GM19455 (cell line): ENCODE measurements around the gene TRIP13.
A peak's percentile ranks its signal among the peaks of the same experiment; 100 is the strongest.
"Not testable (repeated sequence)": the region's sequence is repeated elsewhere in the genome, so short reads cannot be mapped to it uniquely, and the experiment has no call there.

Experiments
- ATAC-seq: cut with Tn5 transposase; IDR thresholded peaks from one replicate; pipeline ENCODE4 v1.9.1; 2021; ENCODE audit not compliant: unreplicated experiment

Gene TRIP13

DNA sequence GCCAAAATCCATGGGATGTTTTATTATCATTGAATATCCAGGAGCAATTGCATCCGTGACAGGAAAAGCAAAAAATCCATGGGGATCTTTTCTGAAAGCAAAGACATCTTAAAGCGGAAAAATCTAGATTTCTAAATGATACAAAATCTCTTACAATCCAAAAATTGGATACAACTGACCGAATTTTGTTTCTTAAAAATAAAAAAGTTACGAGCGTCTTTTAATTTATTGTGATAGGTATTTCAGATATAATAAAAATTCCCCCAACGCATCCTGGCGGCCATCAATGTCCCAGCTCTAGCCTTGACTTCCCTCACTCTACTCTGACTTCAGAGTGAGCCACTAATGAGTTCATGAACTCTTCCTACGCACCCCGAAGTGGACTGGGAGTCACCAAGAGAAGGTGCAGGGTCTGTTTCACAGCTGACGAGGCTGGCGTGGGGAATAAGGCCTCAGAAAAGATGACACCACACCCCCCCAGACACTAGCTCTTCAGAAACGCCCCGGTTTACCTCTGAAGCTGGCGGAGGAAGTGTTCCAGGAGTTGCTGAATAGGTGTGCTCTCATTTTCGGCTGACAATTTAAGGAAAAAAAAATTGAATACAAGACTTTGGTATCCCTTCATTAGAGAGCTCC is 3.5 kb upstream of the TRIP13 start:
- ATAC-seq = no peak

DNA sequence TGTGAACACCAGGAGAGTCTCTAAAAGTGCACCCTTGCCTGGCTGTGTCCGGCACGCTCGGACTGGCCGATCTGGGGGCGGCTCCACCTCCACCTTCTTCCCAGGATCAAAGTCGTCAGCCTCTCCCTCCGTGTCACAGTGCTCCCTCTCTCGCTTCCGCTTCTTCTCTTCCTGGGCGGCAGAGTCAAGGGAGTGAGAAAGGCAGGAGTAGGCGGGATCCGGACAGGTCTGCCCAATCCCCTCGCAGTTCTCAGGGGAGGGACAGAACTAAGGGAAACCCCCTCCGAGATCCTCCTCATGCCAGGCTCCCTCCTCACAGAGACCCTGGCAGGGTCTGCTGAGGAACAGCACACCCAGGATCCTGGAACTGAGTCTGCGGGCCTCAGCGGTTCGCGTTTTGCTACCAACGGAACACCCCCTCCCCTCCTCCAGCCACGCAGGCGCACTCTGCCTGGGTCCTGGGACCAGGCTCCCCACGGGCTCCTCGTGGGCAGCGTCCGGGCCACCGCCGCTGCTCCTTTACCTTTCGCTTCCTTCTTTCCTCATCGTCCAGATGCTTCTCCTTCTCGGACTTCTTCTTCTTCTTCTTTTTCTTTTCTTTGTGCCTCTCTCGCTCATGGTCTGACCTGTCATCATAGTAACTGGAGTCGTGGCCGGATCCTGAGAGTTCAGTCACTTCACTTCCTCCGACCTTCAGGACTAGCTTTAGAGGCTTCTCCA is 1.4 kb upstream of the TRIP13 start:
- no peak for ATAC-seq

DNA sequence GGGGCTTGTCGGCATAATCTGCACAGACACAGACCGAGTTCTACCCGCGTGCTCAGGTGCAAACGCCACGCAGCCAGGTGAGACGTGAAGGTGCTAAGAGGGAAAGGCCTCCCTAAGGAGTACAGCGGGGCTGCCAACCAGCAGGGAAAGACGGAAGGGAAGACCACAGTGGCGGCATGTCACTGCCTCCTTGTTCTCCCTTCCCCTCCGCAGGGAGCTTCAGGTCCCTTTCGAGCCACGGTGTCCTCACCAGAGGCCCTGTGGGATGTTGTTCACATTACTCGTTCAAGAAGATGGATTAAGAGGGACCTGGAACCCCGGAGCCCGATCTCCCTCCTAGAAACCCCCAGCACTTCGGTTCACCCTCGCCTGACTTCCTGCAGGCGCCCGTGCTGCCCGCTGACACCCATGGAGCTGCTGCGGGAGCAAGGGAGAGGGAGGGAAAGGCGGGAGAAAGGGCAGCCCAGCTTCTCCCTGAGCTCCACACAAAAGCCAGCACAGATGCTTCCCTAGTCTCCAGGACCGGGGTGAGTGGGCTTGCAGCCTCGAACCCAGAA is 769 bp upstream of the TRIP13 start:
- peak; percentile 18 for ATAC-seq

DNA sequence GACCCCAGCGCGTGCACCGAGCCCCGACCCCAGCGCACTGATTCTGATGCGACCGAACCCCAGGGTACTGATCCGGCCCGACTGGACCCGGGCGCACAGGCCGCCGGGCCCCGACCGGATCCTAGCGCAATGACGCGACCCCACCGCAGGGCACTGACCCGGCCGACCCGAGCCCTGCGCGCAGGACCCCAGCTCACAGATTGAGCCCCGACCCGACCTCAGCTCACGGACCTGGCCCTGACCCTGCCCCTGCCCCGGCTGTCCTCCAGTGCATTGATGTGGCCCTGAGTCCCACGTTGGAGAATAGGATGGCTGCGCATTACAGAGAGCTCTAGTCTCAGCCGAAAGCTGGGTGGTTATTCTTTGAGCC is 438 bp downstream of the TRIP13 start:
- ATAC-seq = peak; percentile 20

DNA sequence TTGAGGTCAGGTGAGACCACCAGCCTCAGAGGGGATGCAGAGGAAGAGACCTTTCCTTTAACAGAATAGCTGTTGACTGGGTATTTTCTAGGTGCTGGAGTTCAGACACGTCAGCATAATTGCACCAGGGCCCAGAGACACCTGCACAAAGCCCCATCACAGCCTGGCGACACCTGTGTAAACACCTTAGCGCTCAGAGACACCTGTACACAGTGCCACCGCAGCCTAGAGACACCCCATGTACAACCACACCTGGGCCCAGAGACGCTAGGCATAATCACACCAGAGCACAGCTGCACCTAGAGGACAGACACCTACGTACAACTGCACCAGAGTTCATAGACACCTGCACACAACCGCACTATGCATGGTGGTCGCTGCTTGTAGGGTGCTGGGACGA is 1.0 kb downstream of the TRIP13 start:
- ATAC-seq = no peak

DNA sequence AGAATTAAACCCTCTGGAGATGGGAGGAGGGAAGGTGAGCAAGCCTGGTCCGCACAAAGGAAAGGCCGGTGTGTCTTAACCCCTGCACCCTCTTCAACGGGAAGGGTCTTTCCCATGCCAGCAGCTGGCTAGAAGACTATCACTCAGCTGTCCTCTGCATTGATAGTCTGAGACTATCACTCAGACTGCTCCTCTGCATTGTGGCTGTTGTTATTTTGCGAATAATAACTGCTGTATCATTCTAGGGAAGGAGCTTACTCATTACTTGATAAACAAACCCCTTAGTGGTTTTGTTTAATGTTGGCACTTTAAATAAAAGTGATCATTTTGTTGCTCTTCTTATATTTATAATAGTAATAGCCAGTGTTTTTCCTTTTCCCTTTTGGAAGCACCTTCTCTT is 8.1 kb downstream of the TRIP13 start:
- no peak for ATAC-seq

DNA sequence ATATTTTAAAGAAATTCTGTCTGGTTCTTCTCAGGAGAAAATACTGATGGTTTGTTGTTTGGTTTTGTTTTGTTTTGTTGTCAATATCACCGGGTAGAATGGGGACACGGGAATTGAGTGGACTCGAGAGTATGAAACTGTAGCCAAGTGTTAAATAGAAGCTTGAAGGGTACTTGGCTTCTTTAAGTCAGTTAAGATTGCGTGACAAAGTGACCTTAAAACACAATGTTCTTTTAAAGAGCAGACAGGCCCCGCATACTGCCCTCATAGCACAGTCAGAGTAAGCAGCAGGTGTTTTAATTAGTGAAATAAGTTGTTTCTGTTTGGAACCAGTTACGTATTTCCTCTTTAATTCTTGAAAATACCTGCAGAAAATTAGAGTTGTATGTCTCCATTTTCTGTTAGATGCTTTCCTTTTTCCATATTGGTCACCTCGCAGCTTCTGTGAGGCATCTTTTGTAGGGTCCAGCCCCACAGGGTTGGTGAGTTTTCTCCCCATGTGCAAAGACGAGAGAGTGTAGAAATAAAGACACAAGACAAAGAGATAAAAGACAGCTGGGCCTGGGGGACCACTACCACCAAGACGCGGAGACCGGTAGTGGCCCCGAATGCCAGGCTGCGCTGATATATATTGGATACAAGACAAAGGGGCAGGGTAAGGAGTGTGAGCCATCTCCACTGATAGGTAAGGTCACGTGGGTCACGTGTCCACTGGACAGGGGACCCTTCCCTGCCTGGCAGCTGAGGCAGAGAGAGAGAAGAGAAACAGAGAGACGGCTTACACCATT is 9.6 kb downstream of the TRIP13 start:
- no peak for ATAC-seq

DNA sequence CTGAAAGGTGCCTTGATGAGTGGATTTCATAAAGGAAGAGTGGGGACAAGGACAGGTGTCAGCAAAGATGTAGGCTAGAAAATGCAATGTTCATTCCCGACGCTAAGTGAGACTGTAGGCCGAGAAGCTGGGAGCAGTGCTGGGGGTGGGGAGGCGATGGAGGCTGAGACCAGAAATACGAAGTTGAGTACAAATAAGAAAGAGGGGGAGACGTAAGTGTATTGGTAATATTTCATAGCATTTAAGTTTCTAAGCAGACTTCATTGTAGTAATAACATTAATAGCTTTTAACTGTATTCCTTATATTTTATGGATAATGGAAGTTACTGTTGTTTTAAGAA is 11.0 kb downstream of the TRIP13 start:
- ATAC-seq = no peak

DNA sequence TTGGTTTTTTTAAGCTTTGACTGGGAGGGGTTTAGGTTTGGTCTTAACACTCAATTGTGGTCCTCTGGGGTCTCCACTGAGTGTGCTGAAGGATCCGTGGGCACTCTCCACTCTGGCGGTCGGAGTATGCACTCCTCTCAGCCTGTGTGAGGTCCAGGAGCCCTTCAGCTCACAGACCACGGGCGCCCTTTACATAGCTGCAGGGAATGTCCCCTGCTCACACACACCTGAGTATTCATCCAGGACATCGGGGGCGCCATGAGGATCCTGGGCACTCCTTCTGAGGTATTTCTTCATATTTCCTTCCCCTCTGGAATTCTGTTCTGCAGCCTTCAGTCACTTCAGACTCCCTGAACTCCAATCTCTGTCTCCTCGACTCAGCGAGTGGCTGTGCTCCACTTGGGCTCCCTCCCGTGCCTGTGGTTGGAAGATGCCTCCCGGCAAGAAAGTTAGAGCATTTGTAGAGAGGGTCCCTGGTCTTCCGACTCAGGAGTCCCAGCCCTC is 12.5 kb downstream of the TRIP13 start:
- ATAC-seq = no peak

DNA sequence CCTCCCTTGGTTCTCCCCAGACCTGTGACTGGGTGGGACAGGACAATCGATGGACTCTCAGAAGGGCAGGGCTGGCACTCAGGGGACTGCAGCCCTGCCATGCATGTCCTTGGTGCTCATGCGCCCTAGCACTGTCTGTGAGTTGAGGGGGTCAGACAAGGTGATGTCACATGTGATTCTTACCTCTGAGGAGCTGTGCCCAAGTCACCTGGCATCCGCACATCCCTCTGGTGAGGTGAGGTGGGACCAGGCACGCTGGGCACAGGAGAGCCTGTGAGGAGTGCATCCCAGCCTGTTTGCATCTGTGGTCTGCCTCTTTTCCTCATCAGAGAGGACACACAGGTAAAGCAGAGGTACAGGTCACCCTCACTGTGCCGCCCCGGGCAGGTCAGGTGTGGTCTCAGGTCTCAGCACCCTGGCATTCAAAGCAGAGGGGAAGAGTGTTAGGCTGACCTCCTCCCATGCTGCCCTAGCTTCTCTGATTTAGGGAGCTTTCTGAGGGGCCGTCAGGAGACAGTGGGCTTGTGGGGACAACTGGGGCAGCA is 14.8 kb downstream of the TRIP13 start:
- ATAC-seq = no peak

DNA sequence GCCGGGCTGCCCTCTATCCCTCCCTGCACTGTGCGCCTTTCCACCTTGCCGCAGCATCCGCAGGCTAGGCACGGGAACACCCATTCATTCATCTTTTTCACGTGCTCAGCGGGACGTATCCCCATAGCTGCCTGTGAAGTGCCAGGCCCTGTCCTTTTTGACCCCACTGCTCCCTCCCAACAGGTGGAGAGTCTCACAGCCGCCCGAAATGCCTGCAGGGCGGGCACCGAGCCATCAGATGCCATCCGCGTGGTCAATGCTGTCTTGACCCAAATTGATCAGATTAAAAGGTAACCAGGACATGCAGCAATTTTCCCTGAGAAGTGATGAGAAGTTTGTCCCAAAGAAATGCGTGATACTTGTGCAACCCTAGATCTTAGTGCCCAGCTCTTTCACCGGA is 15.5 kb downstream of the TRIP13 start:
- no peak for ATAC-seq

DNA sequence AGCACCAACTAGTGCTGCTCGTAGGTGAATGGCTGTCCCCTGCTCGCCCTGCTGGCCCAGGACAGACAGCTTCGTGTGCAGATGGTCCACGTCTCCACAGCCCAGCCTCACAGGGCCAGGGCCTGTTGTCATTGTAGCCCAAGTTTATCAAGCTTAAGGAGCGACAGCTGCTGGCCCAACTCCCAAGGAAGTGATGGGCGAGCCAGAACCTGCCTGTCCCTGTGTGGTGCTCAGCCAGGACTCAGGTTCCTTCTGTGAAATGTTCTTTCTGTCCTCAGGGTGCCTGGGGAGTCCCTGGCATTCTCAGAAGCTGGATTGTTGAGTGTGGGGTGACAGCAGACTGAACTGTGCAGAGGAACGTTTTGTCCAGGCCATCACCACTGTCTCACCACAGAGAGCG is 16.4 kb downstream of the TRIP13 start:
- ATAC-seq = no peak

DNA sequence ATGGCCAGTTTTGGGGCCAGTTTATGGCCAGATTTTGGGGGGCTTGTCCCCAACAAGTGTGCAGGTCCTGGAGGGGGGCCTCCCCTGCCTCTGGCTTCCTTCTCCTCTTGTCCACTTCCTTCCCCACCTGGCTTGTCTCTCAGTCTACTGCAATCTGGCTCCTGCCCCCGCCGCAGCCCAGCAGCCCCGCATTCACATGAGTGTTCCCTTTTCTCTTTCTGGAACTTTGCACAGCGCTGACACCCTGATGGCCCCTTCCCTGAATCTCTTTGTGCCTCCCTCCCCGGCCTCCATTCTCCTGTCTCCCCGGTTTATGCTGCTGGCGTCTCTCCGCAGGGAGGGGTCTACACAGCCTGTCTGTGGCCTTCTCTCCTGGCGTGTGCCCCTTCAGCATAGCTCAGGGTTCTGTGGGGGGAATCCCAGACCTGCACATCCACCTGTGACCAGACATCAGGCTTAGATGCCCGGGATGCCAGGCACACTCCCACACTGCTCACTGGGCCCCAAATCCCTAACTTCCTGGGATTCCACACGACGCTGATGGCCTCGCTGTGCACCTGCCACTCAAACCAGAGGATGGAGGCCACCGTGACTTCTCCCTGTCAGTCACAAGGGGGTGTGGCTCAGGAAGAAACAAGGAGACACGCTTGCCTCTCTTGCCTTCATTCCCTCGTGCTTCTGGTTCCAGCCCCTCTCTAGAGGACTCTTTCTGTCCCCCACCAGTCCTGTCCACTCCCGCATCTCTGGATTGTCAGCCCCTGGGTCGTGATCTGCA is 17.5 kb downstream of the TRIP13 start:
- no peak for ATAC-seq

DNA sequence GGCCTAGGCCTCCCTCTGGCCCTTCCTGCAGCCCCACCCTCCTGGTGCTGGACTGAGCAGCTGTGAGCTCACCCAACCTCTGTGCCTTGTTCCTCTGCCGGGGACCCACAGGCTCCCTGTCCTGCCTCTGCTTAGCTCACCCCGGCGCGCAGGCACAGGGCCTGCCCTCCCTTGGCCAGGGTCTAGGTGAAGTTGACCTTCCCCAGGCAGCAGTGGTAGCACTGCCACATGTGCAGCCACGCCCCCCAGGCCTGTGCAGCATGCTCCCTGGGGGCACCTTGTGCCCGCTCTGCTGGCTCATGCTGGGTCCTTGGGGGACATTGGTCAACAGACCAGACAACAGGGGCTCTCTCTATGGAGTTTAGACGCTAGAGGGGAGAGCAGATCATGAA is 18.1 kb downstream of the TRIP13 start:
- no peak for ATAC-seq

DNA sequence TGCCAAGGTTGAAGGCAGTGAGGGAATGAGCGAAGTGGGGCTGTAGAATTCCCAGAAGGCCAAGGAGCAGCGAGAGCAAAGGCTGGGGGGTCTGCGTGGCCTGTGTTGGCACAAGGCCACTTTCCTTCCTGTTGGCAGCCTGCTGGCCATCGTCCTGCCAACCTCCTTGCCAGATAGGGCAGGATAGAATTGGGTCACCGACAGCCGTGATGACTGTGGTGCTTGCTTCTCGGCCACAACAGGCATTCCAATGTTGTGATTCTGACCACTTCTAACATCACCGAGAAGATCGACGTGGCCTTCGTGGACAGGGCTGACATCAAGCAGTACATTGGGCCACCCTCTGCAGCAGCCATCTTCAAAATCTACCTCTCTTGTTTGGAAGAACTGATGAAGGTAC is 18.9 kb downstream of the TRIP13 start:
- no peak for ATAC-seq

DNA sequence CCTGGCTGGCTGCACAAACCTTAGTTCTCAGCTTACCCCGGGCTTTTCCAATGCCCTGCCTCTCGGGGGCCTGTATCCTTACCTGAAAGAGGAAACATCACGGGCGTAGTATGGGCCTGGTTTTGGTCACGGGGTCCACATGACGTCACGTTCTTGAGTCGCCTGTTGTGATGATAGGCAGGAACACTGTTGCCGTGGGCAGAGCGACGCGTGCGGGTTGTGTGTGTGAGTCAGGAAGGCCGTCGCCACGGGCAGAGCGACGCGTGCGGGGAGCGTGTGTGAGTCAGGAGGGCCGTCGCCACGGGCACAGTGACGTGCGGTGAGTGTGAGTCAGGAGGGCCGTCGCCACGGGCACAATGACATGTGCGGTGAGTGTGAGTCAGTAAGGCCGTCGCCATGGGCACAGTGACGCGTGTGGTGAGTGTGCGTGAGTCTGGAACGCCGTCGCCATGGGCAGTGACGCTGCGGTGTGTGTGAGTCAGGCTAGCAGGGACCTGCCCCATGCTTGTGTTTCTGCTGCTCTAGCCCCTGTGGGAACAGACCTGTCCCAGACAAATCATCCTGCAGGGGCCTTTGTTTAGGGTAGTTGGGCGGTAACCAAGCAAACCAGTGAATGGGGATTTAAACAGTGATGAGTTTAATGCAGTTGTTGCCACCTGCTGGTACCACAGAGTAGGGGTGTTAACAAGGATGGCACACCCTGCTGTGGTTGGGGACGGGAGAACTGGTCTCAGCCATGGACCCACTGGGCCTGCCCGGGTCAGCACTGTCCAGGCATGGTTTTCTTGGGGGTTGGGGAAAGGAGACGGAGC is 19.8 kb downstream of the TRIP13 start:
- no peak for ATAC-seq

DNA sequence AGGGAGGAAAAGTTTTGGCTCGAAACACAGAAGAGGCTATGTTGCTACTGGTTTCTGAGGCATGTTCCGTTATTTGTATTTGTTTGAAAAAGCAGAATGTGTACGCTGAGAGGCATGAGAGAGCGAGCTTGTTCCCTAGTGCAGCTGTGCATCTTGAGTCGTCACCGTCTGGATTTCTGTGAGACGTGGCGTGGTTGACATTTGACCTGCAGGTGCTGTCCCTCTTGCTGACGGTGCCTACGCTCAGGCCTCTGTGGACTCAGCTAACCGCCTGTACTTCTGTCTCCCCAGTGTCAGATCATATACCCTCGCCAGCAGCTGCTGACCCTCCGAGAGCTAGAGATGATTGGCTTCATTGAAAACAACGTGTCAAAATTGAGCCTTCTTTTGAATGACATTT is 21.5 kb downstream of the TRIP13 start:
- ATAC-seq = no peak

DNA sequence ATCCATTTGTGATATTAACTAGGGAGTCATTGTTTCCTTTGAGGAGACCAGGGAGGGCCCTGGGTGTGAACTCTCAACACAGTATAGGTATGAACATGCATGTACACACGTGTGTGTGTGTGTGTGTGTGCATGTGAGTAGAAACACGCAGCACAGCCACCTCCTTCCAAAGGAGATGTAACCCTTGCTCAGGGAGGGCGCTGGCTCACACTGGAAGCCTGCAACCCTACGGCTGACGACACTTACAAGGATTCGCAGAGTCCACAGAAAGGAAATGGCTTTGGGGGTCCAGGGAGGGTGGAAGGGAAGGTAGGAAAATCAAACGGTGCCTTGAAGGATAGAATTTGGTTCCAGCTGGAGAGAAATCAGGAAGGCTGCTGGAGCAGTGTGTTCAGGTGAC is 21.9 kb downstream of the TRIP13 start:
- no peak for ATAC-seq

DNA sequence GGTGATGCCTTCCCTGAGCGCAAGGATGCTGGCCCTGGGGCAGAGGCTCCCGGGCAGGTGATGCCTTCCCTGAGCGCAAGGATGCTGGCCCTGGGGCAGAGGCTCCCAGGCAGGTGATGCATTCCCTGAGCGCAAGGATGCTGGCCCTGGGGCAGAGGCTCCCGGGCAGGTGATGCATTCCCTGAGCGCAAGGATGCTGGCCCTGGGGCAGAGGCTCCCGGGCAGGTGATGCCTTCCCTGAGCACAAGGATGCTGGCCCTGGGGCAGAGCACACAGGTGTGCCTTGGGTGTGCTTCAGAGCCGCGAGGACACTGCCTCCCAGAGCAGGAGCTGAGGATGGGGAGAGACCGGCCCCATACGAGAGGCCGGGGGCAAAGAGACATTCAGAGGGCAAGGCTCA is 22.7 kb downstream of the TRIP13 start:
- ATAC-seq = not testable (repeated sequence)

DNA sequence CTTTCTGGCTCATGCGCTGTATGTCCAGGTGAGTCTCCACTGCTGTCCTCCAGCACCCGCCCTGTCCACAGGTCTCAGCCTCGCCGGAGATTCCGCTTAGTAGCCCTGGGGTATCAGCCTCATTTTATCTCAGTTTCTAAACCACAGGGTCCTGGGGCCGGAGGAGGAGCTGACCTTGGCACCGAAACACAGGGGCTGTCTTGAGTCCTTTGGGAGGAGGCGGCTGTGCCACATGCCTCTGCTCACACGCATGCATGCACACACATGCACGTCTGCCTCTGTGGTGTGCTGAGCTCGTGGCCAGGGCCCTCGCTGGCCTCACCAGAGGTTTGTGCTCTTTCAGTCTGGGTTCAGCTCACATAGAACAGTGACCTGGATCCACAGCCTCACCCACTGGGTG is 23.3 kb downstream of the TRIP13 start:
- no peak for ATAC-seq
